Smooth muscle cell (in vitro differentiated cells): ENCODE results near the gene ECHS1. TPM values are rescaled to one million over a fixed set of nuclear protein-coding genes. Genes with fewer than 3 reads are reported as not detected.

Experiments used
- DNase-seq: peaks from one replicate; lab custom pipeline; 2025; ENCODE audit not compliant: unreplicated experiment; lab: John Stamatoyannopoulos, UW
- H2AFZ ChIP-seq: fragments of 200-600 bp; sonication (generic); 2 replicates; pipeline ENCODE4 v1.6.0; 2016; ENCODE audit warnings: antibody characterized with exemption, low read depth, mild to moderate bottlenecking
- H3F3A ChIP-seq: fragments of 200-600 bp; sonication (generic); 2 replicates; pipeline ENCODE4 v1.6.0; 2017; ENCODE audit warnings: antibody characterized with exemption, low read depth
- H3K27ac ChIP-seq: fragments of 200-600 bp; sonication (generic); 2 replicates; pipeline ENCODE4 v1.5.1; 2016; ENCODE audit warnings: low read depth, mild to moderate bottlenecking
- H3K27me3 ChIP-seq: fragments of 200-600 bp; sonication (generic); 2 replicates; pipeline ENCODE4 v1.6.1; 2016; ENCODE audit warnings: low read depth, mild to moderate bottlenecking
- H3K36me3 ChIP-seq: fragments of 200-600 bp; sonication (generic); 2 replicates; pipeline ENCODE4 v1.5.1; 2016; ENCODE audit warnings: low read depth
- H3K4me1 ChIP-seq: fragments of 200-600 bp; sonication (generic); 2 replicates; pipeline ENCODE4 v1.5.1; 2016; ENCODE audit warnings: low read depth
- H3K4me2 ChIP-seq: fragments of 200-600 bp; sonication (generic); 2 replicates; pipeline ENCODE4 v1.6.0; 2016; ENCODE audit warnings: mild to moderate bottlenecking
- H3K4me3 ChIP-seq: fragments of 200-600 bp; sonication (generic); 2 replicates; pipeline ENCODE4 v1.5.1; 2016; ENCODE audit warnings: mild to moderate bottlenecking
- H3K79me2 ChIP-seq: fragments of 200-600 bp; sonication (generic); 2 replicates; pipeline ENCODE4 v1.6.0; 2016; ENCODE audit warnings: low read depth, mild to moderate bottlenecking
- H3K9ac ChIP-seq: fragments of 200-600 bp; sonication (generic); 2 replicates; pipeline ENCODE4 v1.6.0; 2016; ENCODE audit warnings: low read depth
- H3K9me3 ChIP-seq: fragments of 200-600 bp; sonication (generic); replicated peaks from 2 replicates; pipeline ENCODE4 v1.5.1; 2016; ENCODE audit warnings: low read depth
- H4K20me1 ChIP-seq: fragments of 200-600 bp; sonication (generic); 2 replicates; pipeline ENCODE4 v1.6.0; 2016; ENCODE audit warnings: low read depth
- WGBS: methylation state at CpG from one replicate; pipeline ENCODE4 v1.1.7; 2016; ENCODE audit warnings: low lambda C conversion rate; 5-methylcytosine and 5-hydroxymethylcytosine counted together
- polyA plus RNA-seq: library from polyadenylated mRNA; unstranded; fragments of >200 nt; fragmentation: Nextera tagmentation; extraction: Ambion mirVana; gene quantifications from 2 replicates; pipeline ENCODE4 v1.2.1, GENCODE V29; 2016
- total RNA-seq: library from RNA; depleted of rRNA; stranded (reverse); fragments of >200 nt; gene quantifications from 2 replicates; pipeline ENCODE4 v1.2.3, GENCODE V29; 2014
- TF ChIP-seq, protein P1 (sequence below): fragments of 200-600 bp; sonication (generic); IDR thresholded peaks from 2 replicates; pipeline ENCODE4 v1.5.1; 2017; ENCODE audit warnings: borderline replicate concordance, mild to moderate bottlenecking, antibody characterized with exemption; ENCODE audit not compliant: insufficient read depth, poor library complexity, severe bottlenecking

ECHS1 gene
- total and polyA plus RNA-seq, 2 experiments from 2014 or later, result 63.8 to 112 TPM

- H3K9me3 ChIP-seq, result no peaks in the 10 kb centered on the region
- WGBS, result 90% methylated on average over 17 of the region's 17 CpGs
- H4K20me1 ChIP-seq, result peaks cover 14% of the 10 kb centered on the region
- TF ChIP-seq, protein P1, sequence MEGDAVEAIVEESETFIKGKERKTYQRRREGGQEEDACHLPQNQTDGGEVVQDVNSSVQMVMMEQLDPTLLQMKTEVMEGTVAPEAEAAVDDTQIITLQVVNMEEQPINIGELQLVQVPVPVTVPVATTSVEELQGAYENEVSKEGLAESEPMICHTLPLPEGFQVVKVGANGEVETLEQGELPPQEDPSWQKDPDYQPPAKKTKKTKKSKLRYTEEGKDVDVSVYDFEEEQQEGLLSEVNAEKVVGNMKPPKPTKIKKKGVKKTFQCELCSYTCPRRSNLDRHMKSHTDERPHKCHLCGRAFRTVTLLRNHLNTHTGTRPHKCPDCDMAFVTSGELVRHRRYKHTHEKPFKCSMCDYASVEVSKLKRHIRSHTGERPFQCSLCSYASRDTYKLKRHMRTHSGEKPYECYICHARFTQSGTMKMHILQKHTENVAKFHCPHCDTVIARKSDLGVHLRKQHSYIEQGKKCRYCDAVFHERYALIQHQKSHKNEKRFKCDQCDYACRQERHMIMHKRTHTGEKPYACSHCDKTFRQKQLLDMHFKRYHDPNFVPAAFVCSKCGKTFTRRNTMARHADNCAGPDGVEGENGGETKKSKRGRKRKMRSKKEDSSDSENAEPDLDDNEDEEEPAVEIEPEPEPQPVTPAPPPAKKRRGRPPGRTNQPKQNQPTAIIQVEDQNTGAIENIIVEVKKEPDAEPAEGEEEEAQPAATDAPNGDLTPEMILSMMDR, result no peak
- no peaks in the 10 kb centered on the region for H3K36me3 ChIP-seq
- no peak for DNase-seq
- H3K4me2 ChIP-seq, result no peak overlapping the region
- H3F3A ChIP-seq, result no peaks in the 10 kb centered on the region
- H3K27me3 ChIP-seq, result no peaks in the 10 kb centered on the region
- no peaks in the 10 kb centered on the region for H3K4me1 ChIP-seq
- no peak overlapping the region for H3K27ac ChIP-seq
- no peak overlapping the region for H3K4me3 ChIP-seq
- no peak overlapping the region for H2AFZ ChIP-seq
- no peak overlapping the region for H3K9ac ChIP-seq
- H3K79me2 ChIP-seq, result no peaks in the 10 kb centered on the region
Measured at GRCh38 chr10:133359972-133360610, 13.1 kb downstream of the ECHS1 start.

DNA sequence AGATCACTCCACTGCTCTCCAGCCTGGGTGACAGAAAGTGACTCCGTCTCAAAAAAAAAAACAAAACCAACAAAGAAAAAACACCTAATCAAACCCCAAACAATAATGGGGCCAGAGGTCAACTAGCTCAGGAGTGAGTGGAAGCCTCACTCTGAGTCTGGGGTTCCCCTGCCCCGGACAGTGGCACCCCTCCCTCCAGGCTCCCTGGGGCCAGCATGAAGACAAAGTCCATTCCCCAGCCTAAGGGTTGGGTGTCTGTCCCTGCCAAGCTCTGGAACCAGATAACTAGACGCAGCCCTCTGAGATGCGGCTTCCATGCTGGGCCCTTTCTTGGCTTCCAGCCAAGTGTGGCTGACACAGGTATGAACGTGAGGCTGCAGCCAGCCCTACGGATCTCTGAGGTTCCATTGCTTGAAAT, 13.6 kb downstream of the ECHS1 start:
- Histone ChIP-seq H3K4me2 (no peak overlapping the region), H3K4me1 (no peaks in the 10 kb centered on the region), H3K79me2 (no peaks in the 10 kb centered on the region), H3K27ac (no peak overlapping the region), H3K9ac (no peak overlapping the region), H3K4me3 (no peak overlapping the region), H3K27me3 (no peaks in the 10 kb centered on the region), H2AFZ (no peak overlapping the region), H4K20me1 (peaks cover 19% of the 10 kb centered on the region), H3F3A (no peaks in the 10 kb centered on the region), H3K36me3 (no peaks in the 10 kb centered on the region), H3K9me3 (no peaks in the 10 kb centered on the region)
- WGBS, result 74% methylated on average over 6 of the region's 6 CpGs
- TF ChIP-seq, protein P1, result no peak
- no peak for DNase-seq

GRCh38 chr10:133358925-133359310, 14.2 kb downstream of the ECHS1 start:
- 99% methylated on average over 11 of the region's 11 CpGs for WGBS
- Histone ChIP-seq H3K79me2 (no peaks in the 10 kb centered on the region), H2AFZ (no peak overlapping the region), H3K27ac (no peak overlapping the region), H3K4me1 (no peaks in the 10 kb centered on the region), H3K9me3 (no peaks in the 10 kb centered on the region), H3K27me3 (no peaks in the 10 kb centered on the region), H3K4me2 (no peak overlapping the region), H3K9ac (no peak overlapping the region), H3K4me3 (no peak overlapping the region), H3F3A (no peaks in the 10 kb centered on the region), H3K36me3 (no peaks in the 10 kb centered on the region), H4K20me1 (peaks cover 19% of the 10 kb centered on the region)
- TF ChIP-seq, protein P1, result no peak
- no peak for DNase-seq
